Measurements from ENCODE around the gene LIN7A. TPM values are rescaled to one million over a fixed set of nuclear protein-coding genes. Genes with fewer than 3 reads are reported as not detected.

The LIN7A gene
- total RNA-seq, 6 experiments from 2014 or later, result 13.4 to 24.2 (median 23.0) TPM

- Mint-ChIP-seq H3K4me1 (ENCODE audit: low read depth) (peaks cover 59% of the 10 kb centered on the region), H3K27ac (peak overlapping the region; percentile 24; the same call in 1 of the 2 replicates), H3K4me3 (peak overlapping the region; percentile 98), H3K36me3 (ENCODE audit: low read depth) (no peaks in the 10 kb centered on the region), H3K9me3 (no peaks in the 10 kb centered on the region), H3K27me3 (ENCODE audit: insufficient read depth) (peaks cover 2% of the 10 kb centered on the region)
- no peak for DNase-seq
- TF ChIP-seq, protein P1, sequence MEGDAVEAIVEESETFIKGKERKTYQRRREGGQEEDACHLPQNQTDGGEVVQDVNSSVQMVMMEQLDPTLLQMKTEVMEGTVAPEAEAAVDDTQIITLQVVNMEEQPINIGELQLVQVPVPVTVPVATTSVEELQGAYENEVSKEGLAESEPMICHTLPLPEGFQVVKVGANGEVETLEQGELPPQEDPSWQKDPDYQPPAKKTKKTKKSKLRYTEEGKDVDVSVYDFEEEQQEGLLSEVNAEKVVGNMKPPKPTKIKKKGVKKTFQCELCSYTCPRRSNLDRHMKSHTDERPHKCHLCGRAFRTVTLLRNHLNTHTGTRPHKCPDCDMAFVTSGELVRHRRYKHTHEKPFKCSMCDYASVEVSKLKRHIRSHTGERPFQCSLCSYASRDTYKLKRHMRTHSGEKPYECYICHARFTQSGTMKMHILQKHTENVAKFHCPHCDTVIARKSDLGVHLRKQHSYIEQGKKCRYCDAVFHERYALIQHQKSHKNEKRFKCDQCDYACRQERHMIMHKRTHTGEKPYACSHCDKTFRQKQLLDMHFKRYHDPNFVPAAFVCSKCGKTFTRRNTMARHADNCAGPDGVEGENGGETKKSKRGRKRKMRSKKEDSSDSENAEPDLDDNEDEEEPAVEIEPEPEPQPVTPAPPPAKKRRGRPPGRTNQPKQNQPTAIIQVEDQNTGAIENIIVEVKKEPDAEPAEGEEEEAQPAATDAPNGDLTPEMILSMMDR (IDR thresholded peaks at IDR 0.05), result no peak
Observed at GRCh38 chr12:80938397-80938796, 663 bp upstream of the LIN7A start.

- Mint-ChIP-seq H3K36me3 (ENCODE audit: low read depth) (no peaks in the 10 kb centered on the region), H3K27ac (peak overlapping the region; percentile 74), H3K27me3 (ENCODE audit: insufficient read depth) (peaks cover 2% of the 10 kb centered on the region), H3K9me3 (no peaks in the 10 kb centered on the region), H3K4me1 (ENCODE audit: low read depth) (peaks cover 61% of the 10 kb centered on the region), H3K4me3 (peak overlapping the region; percentile 98)
- no peak for DNase-seq
- TF ChIP-seq, protein P1 (IDR thresholded peaks at IDR 0.05), result no peak
Observed at GRCh38 chr12:80936642-80937390, 918 bp downstream of the LIN7A start.

GRCh38 chr12:80936353-80936641 lies 1.4 kb downstream of the LIN7A start:
- peaks cover 2% of the 10 kb centered on the region for H3K27me3 Mint-ChIP-seq (ENCODE audit: insufficient read depth)
- H3K4me3 Mint-ChIP-seq, result peak overlapping the region; percentile 98
- TF ChIP-seq, protein P1 (IDR thresholded peaks at IDR 0.05), result no peak

DNA sequence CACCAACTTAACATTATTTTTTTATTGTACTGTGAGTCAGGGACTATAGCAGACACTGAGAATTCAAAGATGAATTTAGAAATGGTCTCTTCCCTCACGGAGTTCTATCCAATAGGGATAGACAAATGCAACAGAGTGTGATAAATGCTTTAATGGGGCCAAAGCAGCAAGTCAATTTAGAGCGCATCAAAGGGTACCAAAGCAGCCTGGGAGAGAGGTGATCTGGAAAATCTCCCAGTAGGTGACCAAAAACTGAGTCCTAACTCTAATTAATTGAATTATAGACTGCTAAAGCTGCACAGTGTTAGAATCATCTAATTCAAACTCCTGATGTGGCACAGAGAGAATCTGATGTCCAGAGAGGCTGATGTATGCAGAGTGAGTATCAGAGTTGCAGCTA lies 2.6 kb downstream of the LIN7A start:
- Mint-ChIP-seq H3K36me3 (ENCODE audit: low read depth) (no peaks in the 10 kb centered on the region), H3K4me1 (ENCODE audit: low read depth) (peaks cover 57% of the 10 kb centered on the region), H3K27ac (no peak overlapping the region), H3K27me3 (ENCODE audit: insufficient read depth) (peaks cover 2% of the 10 kb centered on the region), H3K9me3 (no peaks in the 10 kb centered on the region), H3K4me3 (peak overlapping the region; percentile 0; the same call in 1 of the 2 replicates)
- no peak for DNase-seq
- TF ChIP-seq, protein P1 (IDR thresholded peaks at IDR 0.05), result no peak

More at GRCh38 chr12:80936353-80936641, 1.4 kb downstream of the LIN7A start:
- H3K36me3 Mint-ChIP-seq (ENCODE audit: low read depth), result no peaks in the 10 kb centered on the region
- peak; percentile 39 for DNase-seq
- peaks cover 59% of the 10 kb centered on the region for H3K4me1 Mint-ChIP-seq (ENCODE audit: low read depth)
- H3K27ac Mint-ChIP-seq, result peak overlapping the region; percentile 74
- H3K9me3 Mint-ChIP-seq, result no peaks in the 10 kb centered on the region

DNA sequence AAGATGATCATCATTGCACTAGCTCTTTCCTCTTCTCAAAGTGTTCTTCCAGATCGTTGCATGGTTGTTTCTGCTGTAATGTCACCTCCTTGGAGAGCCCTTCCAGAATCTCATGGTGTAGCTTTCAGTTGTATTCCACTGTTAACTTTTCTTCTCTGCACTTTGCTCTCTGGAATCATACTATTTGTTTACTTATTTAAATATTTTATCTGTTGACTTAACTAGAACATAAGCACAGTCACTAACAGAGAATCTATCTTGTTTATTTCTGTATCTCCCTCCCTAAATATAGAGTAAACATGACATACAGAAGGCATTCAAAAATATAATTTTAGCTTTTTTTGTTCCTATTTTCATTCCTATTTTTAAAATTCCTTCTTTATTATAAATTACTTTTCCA lies 11.8 kb downstream of the LIN7A start:
- no peaks in the 10 kb centered on the region for H3K27me3 Mint-ChIP-seq (ENCODE audit: insufficient read depth)
- H3K27ac Mint-ChIP-seq, result no peak overlapping the region
- TF ChIP-seq, protein P1 (IDR thresholded peaks at IDR 0.05), result no peak
- H3K4me3 Mint-ChIP-seq, result no peak overlapping the region
- H3K4me1 Mint-ChIP-seq (ENCODE audit: low read depth), result peaks cover 15% of the 10 kb centered on the region
- no peaks in the 10 kb centered on the region; the same call in 1 of the 2 replicates for H3K36me3 Mint-ChIP-seq (ENCODE audit: low read depth)
- H3K9me3 Mint-ChIP-seq, result no peaks in the 10 kb centered on the region
- no peak for DNase-seq
